Fibroblast of the conjunctiva (primary cell): ENCODE measurements around the gene DNAH17.
A peak's percentile ranks its signal among the peaks of the same experiment; 100 is the strongest.

Experiments used
- DNase-seq: peaks from one replicate; pipeline ENCODE4 v3.0.0-alpha.2; 2010; ENCODE audit warnings: low read depth

Gene DNAH17

DNA sequence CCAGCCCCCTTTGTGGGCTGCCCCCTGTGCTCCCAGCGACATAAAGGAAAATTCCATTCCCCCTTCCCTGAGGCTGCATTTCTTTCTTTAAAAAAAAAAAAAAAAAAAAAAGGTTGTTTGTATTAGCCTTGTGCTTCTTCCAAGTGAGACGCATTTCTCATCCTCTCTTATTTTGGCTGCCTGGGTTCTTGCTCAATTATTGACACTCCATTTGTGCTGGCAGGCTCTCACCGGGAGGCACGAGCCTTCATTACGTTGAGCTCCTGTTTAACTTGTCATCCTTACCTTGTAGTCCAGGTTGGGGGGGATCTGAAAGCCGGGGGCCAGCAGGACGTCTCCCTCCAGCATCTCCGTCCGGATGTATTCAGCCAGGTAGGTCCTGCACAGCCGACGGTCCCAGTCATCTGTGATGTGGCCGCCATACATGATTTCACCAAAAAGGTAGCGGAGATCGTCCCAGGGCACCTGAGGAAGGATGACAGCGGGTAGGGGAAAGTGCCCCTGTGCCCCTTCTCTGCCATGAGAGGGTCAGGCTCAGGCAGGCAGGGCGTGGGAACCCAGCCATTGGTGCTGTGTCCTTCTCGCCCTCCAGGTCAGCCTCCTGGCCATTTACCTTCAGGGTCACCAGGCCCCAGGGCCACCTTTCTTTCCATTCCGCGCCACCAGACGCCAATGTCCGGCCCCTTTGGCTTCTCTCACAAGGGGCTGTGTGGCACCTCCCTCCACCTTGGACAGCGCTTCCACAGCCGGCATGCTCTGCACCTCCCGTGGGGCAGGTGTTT, 148.2 kb downstream of the DNAH17 start:
- no peak for DNase-seq

DNA sequence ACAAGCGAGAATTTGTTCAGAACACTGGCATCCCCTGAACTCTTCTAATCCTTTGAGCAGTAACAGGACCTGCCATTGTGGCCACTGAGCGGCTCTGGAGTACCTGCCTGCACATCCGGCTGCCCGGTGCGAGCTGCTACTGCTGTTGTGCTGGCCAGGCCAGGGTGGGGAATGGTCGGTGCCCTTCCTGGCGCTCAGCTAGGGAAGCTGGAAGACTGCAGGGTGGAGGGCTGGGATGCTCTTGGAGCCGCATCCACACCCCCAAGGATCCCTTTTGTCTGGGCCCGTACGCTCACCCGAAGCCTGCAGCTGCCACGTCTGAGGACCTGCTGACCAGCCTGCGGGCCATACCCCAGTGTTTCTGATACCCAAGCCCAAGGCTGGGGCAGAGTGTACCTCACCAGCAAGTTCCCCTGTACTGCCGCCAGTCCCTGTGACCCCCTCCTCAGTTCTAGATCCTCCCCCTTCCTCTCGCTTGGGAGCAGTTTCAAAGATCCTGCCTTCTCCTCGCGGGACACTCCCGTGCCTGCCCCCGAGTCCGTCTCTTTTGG, 149.1 kb downstream of the DNAH17 start:
- no peak for DNase-seq

DNA sequence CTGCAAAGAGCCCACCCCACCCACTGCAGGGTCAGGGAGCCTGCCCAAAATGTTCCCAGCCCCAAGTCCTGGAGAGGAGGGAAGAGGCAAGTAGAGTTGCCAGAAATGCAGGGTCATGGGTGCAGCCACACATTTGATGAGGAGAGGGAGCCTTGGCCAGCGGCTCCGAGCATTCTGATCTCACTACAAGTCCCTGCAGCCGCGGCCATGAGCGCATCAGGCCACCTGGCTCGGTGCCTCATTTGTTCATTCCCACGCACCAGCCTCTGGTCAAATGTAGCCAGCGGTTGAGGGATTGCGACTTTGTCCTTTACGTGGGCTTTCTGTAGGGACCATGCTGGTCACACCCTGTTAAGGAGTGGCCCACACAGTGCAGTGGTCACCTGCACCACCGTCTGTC, 150.1 kb downstream of the DNAH17 start:
- no peak for DNase-seq

DNA sequence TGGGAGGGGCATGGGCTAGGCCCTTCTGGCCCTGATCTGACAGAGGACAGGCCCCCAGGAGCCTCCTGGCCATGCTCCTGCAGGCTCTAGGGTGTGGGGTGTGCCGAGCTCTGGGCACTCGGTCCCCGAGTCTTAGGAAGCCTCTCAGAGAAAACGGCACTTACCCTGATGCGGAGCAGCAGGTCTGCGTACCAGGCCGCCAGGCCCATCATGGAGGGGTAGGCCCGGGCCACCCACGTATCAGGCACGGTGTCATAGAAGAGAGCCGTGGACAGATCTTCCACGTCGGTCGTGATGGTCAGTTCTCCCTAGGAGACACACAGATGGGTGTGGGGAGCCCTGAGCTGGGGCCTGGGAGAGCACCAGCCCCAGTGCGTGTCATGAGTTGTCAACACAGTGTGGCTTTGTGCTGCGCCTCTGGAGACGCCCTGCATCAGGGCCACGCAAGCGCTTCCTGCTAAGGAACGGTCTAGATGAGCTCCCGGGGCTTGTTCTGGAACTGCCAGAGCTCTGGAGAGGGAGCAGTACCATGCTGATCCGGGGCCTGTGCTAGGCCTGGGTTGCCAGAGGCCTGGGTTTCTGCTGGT, 150.8 kb downstream of the DNAH17 start:
- DNase-seq, result no peak

DNA sequence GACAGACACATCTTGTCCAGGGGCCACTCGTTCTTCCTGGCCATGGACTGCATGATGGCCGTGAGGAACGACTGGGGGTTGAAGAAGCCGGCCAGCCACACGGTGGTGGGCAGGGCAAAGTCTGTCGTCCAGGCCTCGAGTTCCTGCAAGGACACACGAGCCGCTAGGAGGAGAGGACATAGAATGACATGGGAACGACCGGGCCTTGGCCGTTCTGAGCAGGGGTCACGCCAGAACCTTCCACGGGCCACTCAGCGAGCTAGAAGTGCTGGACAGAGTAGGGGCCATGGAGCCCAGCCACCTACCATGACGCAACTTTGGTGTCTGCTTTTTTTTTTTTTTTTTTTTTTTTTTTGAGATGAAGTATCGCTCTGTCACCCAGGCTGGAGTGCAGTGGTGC, 151.8 kb downstream of the DNAH17 start:
- no peak for DNase-seq

DNA sequence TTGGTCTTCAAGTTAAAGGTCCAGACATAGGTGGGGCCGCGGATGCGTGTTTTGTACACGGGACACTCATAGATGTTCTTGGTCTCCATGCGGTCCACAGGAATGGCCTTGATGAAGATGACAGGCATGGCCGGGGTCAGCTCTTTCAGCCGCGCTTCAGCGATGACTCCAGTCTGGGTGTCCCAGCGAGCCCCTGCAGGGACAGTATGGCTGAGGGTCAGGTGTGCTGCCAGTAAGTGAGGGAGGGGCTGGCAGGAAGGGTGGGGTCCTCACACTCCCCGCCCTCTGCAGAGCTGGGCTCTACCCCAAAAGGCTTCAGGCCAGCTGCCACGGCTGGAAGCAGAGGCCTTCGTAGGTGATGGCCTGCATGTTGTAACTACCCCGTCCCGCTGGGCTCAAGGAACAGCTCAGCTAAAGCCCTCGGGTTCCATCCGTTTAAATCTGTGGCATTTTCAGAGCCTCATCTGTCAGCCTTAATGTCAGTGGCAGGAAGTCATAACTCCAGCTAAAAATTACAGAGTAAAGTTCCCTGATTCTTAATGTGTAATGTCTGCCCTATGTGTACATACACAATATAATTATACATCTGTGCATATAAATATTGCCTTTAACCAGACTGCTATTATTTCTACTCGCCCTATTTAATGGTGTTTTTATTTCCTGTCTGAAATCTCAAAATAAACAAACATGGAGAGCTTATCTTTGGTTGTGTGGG, 153.1 kb downstream of the DNAH17 start:
- DNase-seq, result no peak

DNA sequence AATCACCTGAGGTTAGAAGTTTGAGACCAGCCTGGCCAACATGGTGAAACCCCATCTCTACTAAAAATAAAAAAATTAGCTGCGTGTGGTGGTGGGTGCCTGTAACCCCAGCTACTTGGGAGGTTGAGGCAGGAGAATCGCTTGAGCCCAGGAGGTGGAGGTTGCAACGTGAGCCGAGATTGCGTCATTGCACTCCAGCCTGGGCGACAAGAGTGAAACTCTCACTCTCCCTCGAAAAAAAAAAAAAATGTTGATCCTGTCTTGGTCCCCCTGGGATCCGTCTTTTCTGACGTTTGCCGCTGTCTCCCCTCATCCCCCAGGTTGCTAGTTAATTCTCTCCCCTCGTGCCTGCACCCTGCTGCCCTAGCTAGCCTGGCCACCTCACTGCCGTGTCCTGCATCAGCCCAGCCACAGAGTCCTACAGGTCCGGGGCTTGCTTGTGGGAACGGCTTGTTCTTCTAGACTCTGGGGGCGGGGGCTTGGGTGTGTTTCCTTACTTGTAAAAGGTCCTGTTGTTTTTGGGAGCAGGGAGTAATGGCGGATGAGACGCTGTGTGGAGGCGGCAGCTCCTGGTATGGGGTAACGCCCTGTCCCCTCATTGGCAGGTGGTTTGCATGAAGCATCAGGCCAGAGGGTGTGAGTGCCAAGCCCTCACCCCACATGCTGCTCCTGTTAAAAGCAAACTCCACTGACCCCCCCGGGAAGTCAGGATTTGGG, 154.2 kb downstream of the DNAH17 start:
- DNase-seq, result no peak

DNA sequence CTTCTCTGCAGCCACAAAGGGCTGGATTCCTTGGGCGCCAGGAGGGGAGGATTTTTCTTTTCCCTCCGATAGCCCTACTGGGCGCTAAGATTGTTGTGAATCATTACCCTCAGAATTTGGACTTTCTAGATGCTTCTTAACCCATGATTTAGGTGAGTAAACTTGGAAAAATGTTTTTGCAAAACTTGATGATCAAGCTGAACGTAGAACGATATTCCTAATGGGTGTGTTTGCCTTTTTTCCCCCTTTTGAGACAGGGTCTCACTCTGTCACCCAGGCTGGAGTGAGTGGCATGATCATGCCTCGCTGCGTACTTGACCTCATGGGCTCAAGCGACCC, 155.0 kb downstream of the DNAH17 start:
- DNase-seq, result no peak

DNA sequence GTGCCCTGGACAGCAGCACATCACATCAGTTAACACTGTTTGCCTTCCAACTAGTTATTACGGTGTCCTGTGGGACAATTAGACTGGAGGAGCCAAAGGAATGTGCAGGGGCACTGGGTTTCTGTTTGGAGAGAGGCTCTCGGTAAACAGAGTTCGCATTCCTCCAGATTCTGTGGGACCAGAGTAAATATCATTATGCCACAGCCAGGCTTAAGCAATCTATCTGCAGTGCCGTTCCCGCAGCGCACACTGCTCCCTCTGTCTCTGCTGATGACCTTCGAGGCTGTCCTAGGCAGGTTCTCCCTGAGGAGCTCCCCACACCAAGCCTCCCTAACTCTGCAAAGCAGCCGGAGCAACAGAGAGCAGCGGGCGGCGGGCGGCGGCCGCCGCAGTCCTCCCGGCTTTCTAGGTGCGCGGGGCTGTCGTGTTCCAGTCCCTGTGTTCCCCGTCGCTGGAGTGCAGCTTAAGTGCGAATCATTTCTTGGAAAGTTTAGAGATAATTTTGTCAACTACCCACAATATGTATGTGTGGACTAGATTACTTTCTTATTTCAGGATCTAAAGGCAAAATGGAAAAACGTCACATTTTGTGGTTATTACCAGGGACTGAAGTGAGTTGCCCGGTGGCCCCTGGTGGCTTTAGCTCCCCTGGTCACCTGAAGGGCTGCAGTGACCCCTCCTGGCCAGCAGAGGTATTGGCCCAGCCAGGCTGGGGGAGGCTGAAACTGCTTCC, 155.5 kb downstream of the DNAH17 start:
- DNase-seq, result peak; percentile 56

DNA sequence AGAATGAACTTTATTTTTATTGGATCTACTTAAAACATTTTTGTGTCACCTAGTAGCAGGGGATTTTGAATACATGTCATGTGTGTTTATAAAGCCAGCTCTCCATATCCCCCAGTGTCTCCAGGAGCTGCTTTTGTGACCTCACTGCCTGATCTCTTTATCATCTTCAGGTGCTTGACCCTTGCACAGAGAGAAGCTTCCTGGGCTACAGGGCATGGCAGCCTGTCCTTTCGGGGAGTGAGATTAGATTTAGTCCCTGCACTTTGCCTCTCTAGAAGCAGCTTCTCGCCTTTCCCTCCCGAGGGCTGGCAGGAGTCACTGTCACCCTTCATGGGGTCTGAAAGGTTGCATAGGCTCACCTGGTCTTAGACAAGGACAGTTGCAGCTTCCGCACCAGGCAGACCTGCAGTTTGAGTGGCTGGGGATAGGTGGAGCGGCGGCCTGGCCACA, 156.1 kb downstream of the DNAH17 start:
- DNase-seq, result no peak

DNA sequence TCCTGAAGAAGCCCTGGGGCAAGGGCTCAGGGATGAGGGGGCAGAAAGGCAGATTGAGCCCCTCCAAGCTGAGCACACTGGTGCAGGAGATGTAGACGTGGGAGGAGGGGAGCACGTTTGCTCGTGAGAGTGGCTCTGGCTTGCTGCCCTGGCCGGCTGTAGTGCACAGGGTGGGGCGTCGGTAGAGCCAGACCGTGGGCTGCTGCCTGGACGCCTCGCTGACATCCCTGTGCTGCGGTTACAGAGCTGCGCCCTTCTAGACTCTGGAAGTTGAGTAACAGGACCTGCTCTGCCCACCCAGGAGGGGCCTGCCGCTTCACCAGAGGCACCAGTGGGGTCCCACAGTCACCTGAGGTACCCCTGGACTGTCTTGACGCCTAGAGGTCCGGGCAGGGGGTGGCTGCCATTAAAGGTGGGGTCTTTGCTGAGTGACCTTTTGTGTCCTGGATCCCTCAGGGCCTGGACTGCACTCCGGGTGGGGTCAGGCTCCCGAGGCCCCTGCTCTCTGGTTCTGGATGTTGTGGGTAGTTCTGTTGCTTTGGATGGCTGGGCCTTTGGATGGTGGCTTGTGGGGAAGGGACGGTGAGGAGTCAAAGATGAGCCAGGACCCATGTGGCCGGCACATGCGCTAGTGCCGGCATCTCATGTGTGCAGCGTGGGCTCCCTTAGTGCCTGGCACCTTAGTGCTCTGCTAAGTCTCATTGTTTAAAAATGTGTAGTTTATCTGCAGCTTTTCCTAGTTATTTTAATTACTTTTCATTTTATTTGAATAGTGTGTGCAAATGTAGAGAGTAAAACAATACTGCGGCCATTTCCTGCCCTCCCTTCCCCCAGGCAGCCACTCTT, 157.0 kb downstream of the DNAH17 start:
- no peak for DNase-seq

DNA sequence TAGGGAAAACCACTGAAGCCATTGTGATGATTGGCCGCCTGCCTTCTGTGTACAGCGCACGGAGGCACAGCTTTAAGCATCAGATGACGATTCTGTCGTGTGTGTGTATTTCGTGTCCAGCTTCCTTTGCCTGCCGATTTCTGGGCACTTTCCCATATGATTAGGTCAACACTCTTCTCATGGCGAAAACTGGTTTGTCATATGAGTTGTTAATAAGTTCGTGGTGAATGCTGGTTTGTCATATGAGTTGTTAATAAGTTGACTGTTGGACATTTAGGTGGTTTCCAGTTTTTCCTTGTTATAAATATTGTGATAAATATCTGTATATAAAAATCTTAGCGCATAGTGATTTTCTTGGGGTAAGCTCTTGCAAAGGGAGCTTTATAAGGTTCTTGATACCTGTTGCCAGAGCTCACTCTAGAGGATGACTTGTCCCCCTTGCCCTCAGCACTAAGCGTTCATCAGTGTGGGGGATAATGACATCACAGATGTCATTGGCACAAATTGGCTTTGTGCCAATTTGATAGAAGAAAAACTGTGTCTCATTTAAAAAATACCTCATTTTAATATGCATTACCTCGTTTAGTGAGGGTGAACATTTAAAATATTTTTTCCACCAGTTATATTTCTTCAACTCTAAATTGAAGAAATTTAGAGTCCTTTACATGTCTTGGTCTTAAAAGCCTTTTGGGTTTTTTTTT, 158.7 kb downstream of the DNAH17 start:
- DNase-seq, result no peak

DNA sequence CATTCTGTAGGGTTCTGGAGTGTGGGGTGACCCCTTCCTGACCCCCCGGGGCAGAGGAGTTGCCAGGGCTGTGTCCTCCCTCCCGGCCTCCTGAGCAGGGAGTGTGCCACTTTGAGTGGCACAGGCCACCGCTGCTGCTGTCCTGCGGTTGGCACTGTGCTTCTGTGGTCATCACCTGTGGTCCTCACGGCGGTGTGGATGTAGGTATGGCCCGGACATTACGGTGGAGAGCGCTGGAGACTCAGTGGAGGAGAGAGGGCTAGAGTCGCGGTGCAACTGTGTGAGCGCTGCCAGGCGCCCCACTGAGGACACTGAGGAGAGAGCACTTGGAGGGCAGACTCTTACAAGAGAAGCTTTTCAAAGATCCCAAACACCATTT, 159.7 kb downstream of the DNAH17 start:
- DNase-seq, result no peak

DNA sequence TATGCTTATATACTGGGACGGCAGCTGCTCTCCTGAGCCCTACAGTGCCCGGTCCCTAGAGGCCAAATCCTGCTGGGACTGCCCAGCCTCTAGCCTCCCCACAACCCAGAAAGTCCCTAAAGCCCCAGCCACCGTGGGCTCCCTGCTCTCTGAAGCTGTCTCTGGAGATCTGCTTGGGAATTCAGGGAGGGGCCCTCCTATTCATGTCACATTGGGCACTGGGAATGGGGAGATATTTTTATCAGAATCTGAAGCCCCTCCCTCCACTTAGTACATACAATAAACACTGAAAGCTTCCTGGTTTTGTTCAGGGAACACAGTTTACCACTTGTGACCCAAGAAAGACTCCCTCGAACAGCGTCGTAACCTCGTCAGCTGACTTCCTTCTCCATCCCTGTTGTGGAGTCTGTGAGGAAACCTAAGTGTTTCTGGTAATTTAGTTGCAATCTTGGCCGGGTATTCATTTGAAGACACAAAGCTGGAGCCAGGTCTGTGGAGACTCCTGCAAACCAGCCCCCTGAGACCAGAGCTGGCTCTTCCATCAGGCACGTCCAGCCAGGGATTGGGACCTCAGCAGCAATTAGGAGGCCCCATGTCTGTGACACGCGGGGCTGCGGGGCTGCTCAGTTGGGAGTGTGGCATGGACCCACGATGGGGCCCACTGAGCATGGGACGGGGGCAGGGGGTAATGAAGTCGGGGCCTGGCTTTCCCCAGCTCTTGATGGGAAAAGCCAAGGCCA, 160.2 kb downstream of the DNAH17 start:
- no peak for DNase-seq

DNA sequence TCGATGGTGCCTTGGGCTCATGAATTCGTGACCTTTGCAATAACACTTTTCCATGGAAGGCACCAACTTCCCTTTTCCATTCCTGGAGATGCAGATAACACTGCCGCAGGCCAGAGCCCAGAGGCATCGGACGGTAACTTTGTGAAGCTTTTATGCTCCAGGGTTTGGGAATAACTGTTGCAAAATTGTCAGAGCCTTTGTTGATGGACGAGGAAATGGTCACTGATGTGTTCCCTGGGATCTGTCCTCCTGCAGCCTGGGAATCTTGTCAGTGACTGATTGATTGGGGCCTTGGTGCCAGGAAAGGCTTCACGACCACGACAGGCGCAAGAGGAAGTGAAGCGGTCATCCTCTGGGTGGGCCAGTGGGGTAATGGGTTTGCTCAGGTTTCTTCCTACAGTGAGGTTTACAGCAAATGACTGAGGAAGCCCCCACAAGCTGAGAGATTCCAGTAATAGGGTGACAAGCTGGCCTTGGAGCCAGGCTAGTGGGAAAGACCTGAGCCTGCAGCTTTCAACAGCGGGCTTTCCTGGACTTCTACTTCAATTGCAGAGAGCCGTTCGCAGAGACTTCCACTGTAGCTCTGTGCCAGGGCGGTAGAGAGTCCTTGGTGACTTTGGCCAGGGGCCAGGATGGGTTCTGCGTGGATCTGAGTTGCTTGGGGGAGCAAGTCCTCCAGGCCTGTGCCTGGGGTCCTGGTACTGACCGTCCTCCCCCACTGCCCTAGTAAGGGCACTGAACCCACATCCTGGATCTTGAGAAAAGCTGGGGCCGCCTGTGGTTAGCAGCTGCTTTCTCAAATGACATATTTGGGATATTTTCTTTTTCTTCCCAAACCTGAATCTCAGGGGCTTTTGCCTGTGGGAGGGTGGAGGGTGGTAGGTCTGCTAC, 161.1 kb downstream of the DNAH17 start:
- DNase-seq, result no peak

DNA sequence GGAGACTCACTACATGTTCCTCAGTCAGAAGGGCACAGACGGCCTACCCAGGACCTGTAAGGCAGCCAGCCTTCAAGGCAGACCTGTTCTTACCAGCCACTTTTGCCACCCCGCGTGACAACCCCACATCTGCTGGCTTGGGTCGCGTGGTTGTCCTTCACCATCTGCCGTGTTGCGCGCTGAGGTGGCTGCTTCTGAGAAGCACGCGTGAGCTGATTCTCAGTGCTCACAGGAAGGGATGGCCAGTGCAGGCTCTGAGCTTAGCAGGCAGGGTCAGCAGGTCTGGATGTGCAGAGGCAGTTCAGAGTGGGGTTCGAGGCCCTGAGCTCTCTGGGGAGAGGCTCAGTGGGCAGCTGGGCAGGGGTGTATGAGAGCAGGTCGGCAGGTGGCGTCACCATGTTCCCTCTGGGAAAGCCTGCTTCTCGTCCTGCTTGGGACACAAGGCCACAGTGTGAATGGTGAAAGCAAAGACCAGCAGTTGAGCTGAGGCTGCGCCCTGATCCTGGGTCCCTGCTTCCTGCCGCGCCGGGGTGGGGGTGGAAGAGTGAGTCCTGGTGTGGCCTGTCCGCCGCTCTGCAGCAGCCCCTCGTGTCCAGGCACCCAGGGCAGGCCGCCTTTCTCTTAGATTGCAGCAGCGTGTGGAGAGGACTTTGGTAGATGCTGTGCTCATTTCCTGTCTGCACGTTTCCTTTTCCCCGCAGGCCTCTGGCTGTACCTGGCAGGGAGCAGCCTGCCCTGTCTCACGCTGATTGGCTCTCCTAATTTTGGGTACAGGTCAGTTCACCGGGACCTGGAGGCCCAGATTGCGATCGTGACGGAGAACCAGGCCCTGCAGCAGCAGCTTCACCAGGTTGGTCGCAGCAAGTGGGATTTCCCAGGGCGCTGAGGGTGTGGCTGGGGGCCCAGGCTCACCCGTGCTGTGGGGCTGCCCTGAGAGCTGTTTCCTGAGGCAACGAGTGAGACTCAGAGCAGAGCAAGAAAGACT, 162.7 kb downstream of the DNAH17 start:
- no peak for DNase-seq

DNA sequence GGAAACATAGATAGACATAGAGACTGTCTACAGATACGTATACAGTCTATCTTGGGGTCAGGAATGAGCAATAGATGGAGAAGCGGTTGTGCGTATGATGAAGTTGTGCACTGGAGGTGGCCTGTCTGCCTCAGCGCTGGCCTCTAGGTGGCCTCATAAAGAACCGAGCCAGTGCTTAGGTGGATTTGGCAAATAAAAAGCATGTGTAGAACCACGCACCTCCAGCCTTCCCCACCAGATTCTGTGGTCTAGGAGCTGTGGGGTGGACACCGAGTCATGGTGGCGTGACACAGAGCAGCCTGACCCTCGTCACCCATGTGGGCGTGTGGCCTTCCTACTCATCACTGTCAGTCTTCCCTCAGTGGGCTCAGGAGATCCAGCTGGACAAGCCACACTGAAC, 164.8 kb downstream of the DNAH17 start:
- DNase-seq, result no peak
